Measurements from ENCODE around the gene GEMIN7.

Gene GEMIN7

GRCh38 chr19:45090034-45090433, 11.0 kb downstream of the GEMIN7 start:
- DNase-seq (ENCODE audit: low read depth in 2 of 2) = no peak

- DNase-seq (ENCODE audit: low read depth in 2 of 2) = no peak
These were observed 11.5 kb downstream of the GEMIN7 start for GRCh38 chr19:45090606-45091005.

- DNase-seq (ENCODE audit: low read depth in 2 of 2) = peak; percentile 91 to 99
These were observed 12.2 kb downstream of the GEMIN7 start for GRCh38 chr19:45091031-45091923.

- peak; percentile 82 to 87 for DNase-seq (ENCODE audit: low read depth in 2 of 2)
These were observed 14.0 kb downstream of the GEMIN7 start, which contains the start of gene PPP1R37 for GRCh38 chr19:45092747-45093678. Gene PPP1R37 (plus strand): TSS chr19:45093179. CDS start chr19:45093326, 147 bp downstream.

- no peak for DNase-seq (ENCODE audit: low read depth in 2 of 2)
These were observed 15.1 kb downstream of the GEMIN7 start for GRCh38 chr19:45094137-45094536.

- no peak for DNase-seq (ENCODE audit: low read depth in 2 of 2)
These were observed 15.6 kb downstream of the GEMIN7 start for GRCh38 chr19:45094707-45095106.

- no peak for DNase-seq (ENCODE audit: low read depth in 2 of 2)
These were observed 16.7 kb downstream of the GEMIN7 start for GRCh38 chr19:45095496-45096413.

GRCh38 chr19:45096700-45097099, 17.6 kb downstream of the GEMIN7 start:
- no peak for DNase-seq (ENCODE audit: low read depth in 2 of 2)

- no peak for DNase-seq (ENCODE audit: low read depth in 2 of 2)
These were observed 18.4 kb downstream of the GEMIN7 start for GRCh38 chr19:45097450-45097775.

GRCh38 chr19:45097776-45098520, 18.9 kb downstream of the GEMIN7 start:
- DNase-seq (ENCODE audit: low read depth in 2 of 2) = no peak

- no peak for DNase-seq (ENCODE audit: low read depth in 2 of 2)
These were observed 19.7 kb downstream of the GEMIN7 start for GRCh38 chr19:45098521-45099466.

GRCh38 chr19:45099467-45100191, 20.6 kb downstream of the GEMIN7 start:
- no peak for DNase-seq (ENCODE audit: low read depth in 2 of 2)

GRCh38 chr19:45100201-45100600, 21.1 kb downstream of the GEMIN7 start:
- DNase-seq (ENCODE audit: low read depth in 2 of 2) = no peak

- no peak for DNase-seq (ENCODE audit: low read depth in 2 of 2)
These were observed 21.8 kb downstream of the GEMIN7 start for GRCh38 chr19:45100846-45101252.

- no peak for DNase-seq (ENCODE audit: low read depth in 2 of 2)
These were observed 22.7 kb downstream of the GEMIN7 start for GRCh38 chr19:45101806-45102205.

GRCh38 chr19:45102481-45102880, 23.4 kb downstream of the GEMIN7 start:
- DNase-seq (ENCODE audit: low read depth in 2 of 2) = no peak

- no peak for DNase-seq (ENCODE audit: low read depth in 2 of 2)
These were observed 24.1 kb downstream of the GEMIN7 start for GRCh38 chr19:45103156-45103507.

GRCh38 chr19:45103508-45104319, 24.7 kb downstream of the GEMIN7 start:
- no peak for DNase-seq (ENCODE audit: low read depth in 2 of 2)
